MG63 (cell line): ENCODE data around the gene ADGRV1. TPM values are rescaled to one million over a fixed set of nuclear protein-coding genes. Genes with fewer than 3 reads are reported as not detected.

Experiments
- DNase-seq: peaks from one replicate; pipeline ENCODE4 v3.0.0-alpha.2; 2020
- H3K27me3 ChIP-seq: fragments of 250-450 bp; sonication (Bioruptor Pico); 2 replicates; pipeline ENCODE4 v1.5.1; 2020; ENCODE audit warnings: mild to moderate bottlenecking, moderate library complexity
- H3K36me3 ChIP-seq: fragments of 250-450 bp; sonication (Bioruptor Pico); 2 replicates; pipeline ENCODE4 v1.5.1; 2020; ENCODE audit warnings: mild to moderate bottlenecking, moderate library complexity
- H3K4me3 ChIP-seq: fragments of 250-450 bp; sonication (Bioruptor Pico); 2 replicates; pipeline ENCODE4 v1.5.1; 2020; ENCODE audit warnings: mild to moderate bottlenecking, moderate library complexity
- H3K9me3 ChIP-seq: fragments of 250-450 bp; sonication (Bioruptor Pico); 2 replicates; pipeline ENCODE4 v1.5.1; 2020; ENCODE audit warnings: mild to moderate bottlenecking, moderate library complexity
- total RNA-seq: library from RNA; depleted of rRNA; stranded (reverse); fragments of >200 nt; shearing (Covaris generic); gene quantifications from 2 replicates; pipeline ENCODE4 v1.2.3, GENCODE V29; 2014; ENCODE audit warnings: low replicate concordance; rRNA removed

Gene ADGRV1
- total RNA-seq, 1 experiment from 2014 or later: 0.13 TPM

DNA sequence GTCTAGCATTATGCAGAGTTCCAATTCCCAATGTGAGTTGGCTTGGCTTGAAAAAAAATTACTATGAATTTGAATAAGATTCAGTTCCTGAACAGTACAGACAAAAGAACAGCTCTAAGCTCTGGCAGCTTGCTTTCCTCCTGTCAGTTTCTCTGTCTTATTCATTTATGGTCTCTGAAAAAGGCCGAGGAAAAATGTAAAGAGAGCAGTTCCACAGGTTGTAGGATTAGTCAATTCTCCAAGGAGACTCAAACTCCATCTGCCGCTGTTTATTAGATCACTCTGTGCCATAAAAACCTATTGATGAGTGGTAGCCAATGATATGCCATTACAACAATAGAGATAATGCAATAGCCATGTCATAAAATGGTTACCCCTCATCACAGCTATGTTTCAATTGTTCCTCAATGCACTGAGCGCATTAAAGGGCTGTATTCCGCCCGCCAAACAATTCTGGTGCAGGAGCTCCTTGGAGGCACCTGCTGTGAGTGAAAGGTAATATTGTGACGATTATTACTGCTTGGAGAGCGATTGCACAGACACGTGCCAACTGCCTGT, 636.3 kb downstream of the ADGRV1 start:
- Histone ChIP-seq H3K4me3 (no peak overlapping the region), H3K36me3 (no peaks in the 10 kb centered on the region), H3K27me3 (no peaks in the 10 kb centered on the region), H3K9me3 (no peaks in the 10 kb centered on the region)
- DNase-seq: no peak

DNA sequence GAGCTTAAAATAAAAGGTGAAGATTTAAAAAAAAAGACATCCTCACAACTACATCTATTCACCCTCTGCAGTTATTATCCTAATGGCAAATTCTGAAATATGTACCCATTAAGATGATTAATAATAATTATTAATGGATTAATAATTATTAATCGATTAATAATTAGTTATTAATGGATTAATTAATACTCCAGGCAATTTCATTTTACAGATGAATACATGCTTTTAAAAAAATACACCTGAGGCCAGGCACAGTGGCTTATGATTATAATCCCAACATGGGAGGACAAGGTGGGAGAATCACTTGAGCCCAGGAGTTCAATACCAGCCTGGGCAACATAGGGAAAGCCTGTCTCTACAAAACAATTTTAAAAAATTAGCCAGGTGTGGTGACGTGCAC, 642.1 kb downstream of the ADGRV1 start:
- H3K36me3 ChIP-seq: no peaks in the 10 kb centered on the region
- no peaks in the 10 kb centered on the region for H3K9me3 ChIP-seq
- no peaks in the 10 kb centered on the region for H3K27me3 ChIP-seq
- DNase-seq: no peak
- H3K4me3 ChIP-seq: no peak overlapping the region

DNA sequence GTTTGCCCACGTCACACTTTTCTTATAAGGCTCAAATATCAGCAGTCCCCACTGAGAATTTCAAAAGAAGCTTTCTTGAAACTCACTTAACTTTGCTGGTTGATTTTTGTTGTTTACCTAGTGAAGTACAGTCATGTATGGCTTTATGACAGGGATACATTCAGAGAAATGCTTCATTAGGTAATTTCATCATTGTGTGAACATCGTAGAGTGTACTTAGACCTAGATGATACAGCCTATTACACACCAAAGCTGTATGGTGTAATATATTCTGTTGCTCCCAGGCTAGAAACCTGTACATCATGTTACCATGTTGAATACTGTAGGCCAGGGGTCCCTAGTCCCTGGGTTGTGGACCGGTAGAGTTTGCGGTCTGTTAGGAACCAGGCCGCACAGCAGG, 647.5 kb downstream of the ADGRV1 start:
- Histone ChIP-seq H3K9me3 (no peaks in the 10 kb centered on the region), H3K27me3 (no peaks in the 10 kb centered on the region), H3K36me3 (no peaks in the 10 kb centered on the region), H3K4me3 (no peak overlapping the region)
- no peak for DNase-seq

GRCh38 chr5:91206734-91207133, 648.1 kb downstream of the ADGRV1 start:
- DNase-seq: peak; percentile 82

GRCh38 chr5:91207248-91207647, 648.7 kb downstream of the ADGRV1 start:
- H3K9me3 ChIP-seq: no peaks in the 10 kb centered on the region
- no peaks in the 10 kb centered on the region for H3K36me3 ChIP-seq
- DNase-seq: peak; percentile 43
- H3K4me3 ChIP-seq: no peak overlapping the region
- no peaks in the 10 kb centered on the region for H3K27me3 ChIP-seq

More at GRCh38 chr5:91206734-91207133, 648.1 kb downstream of the ADGRV1 start:
- Histone ChIP-seq H3K27me3 (no peaks in the 10 kb centered on the region), H3K9me3 (no peaks in the 10 kb centered on the region), H3K4me3 (no peak overlapping the region), H3K36me3 (no peaks in the 10 kb centered on the region)

DNA sequence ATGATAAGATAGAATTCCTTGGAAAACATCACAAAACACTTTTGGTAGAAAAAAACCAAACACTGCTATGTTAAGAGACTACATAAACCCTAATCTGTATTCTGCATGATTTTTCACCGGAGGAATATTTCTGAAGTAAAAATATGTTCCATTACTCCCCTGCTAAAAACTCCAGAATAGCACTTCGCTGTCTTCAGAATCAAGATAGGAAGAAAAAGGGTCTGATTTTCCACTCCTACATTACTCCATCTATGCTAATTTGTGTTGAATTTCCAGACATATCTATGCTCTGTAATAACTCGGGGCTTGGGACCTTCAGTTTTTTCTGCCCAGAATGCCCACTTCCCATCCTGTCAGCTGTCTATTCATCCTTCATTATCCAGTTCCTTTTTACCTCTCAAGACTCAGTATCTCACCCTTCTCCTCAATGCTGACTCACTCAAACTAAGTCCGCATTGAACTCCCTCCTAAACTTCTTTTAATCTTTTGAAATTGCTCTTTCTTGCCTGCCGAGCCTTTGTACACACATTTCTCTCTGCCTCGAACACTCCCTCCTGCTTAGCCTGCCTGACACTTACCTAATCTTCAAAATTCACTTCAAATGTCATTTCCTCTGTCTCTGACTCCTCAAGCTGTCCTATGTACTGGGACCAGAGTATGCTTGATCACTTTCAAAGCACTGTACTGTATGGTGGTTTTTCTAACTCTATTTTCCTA, 653.6 kb downstream of the ADGRV1 start:
- Histone ChIP-seq H3K36me3 (no peaks in the 10 kb centered on the region), H3K27me3 (no peaks in the 10 kb centered on the region), H3K4me3 (no peak overlapping the region), H3K9me3 (no peaks in the 10 kb centered on the region)
- peak; percentile 16 for DNase-seq

DNA sequence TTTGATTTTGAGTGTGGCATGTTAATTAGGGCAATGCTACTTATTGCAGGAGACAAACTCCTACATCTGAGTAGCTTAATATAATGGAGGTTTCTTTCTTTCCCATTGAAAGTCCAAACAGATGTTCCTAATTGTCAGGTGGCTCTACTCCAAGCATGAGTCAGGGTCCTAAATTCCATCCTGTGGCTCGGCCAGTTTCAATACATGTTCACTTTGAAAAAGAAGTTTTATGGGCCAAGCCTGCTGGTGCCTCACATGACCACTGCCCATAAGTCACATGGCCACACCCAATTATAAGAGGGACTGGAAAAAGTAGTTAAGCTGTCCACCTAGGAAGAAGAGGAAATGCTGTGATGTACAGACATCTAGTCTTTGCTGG, 654.1 kb downstream of the ADGRV1 start:
- Histone ChIP-seq H3K27me3 (no peaks in the 10 kb centered on the region), H3K36me3 (no peaks in the 10 kb centered on the region), H3K9me3 (no peaks in the 10 kb centered on the region), H3K4me3 (no peak overlapping the region)
- DNase-seq: peak; percentile 89

Other genes starting within 250 kb of the ADGRV1 start
- gene CETN3, start 149.0 kb upstream of the ADGRV1 start, total RNA-seq: 24.5 and 44.6 TPM in 2 replicates
- 7.5 and 8.8 TPM in 2 replicates for gene MBLAC2, start 84.0 kb upstream of the ADGRV1 start, total RNA-seq
- gene POLR3G, start 83.9 kb upstream of the ADGRV1 start, total RNA-seq: 23.9 and 49.6 TPM in 2 replicates
- gene LYSMD3, start 29.2 kb upstream of the ADGRV1 start, total RNA-seq: 5.1 and 8.5 TPM in 2 replicates